Measurements from ENCODE around the gene NLRP10. TPM values are rescaled to one million over a fixed set of nuclear protein-coding genes. Genes with fewer than 3 reads are reported as not detected.

The NLRP10 gene
- total and polyA plus RNA-seq, 2 of the 13 experiments (the other 11 are each of a cell fraction or from before 2014, with no cell fraction given), result not detected

DNA sequence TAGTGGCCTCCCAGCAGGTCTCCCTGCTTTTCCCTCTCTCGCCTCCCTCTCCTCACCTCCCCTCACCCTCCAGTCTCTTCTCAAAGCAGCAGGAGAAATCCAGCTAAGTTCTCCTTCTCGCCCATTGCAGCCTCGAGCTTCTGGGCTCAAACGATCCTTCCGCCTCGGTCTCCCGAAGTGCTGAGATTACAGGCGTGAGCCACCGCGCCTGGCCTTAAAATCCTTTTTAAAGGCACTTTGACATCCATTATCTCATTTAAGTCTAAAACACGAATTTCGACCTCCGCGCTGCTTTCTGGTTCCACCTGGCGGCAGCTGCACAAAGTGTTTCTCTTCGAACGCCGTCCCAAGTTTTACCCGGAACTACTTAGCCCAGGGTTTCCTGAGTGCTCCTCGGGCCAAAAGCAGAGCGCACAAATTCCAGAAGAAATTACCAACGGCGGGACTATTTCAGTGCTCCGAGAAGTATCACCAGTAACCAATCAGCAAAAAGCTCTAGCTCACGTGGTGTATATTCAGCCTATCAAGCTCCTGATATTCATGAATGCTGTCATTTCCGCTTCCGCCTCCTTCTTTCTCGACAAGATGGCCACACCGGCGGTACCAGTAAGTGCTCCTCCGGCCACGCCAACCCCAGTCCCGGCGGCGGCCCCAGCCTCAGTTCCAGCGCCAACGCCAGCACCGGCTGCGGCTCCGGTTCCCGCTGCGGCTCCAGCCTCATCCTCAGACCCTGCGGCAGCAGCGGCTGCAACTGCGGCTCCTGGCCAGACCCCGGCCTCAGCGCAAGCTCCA is 21.7 kb upstream of the NLRP10 start, which contains the start of gene EIF3F (continued):
- TF ChIP-seq, protein P1, sequence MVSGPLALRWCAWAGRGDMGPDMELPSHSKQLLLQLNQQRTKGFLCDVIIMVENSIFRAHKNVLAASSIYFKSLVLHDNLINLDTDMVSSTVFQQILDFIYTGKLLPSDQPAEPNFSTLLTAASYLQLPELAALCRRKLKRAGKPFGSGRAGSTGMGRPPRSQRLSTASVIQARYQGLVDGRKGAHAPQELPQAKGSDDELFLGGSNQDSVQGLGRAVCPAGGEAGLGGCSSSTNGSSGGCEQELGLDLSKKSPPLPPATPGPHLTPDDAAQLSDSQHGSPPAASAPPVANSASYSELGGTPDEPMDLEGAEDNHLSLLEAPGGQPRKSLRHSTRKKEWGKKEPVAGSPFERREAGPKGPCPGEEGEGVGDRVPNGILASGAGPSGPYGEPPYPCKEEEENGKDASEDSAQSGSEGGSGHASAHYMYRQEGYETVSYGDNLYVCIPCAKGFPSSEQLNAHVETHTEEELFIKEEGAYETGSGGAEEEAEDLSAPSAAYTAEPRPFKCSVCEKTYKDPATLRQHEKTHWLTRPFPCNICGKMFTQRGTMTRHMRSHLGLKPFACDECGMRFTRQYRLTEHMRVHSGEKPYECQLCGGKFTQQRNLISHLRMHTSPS (CRISPR knock-in tag; IDR thresholded peaks at IDR 0.05; ENCODE audit: low read depth), result no peak
- TF ChIP-seq, protein P2, sequence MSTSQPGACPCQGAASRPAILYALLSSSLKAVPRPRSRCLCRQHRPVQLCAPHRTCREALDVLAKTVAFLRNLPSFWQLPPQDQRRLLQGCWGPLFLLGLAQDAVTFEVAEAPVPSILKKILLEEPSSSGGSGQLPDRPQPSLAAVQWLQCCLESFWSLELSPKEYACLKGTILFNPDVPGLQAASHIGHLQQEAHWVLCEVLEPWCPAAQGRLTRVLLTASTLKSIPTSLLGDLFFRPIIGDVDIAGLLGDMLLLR (CRISPR knock-in tag; IDR thresholded peaks at IDR 0.05), result no peak
- peak; percentile 66; the same call in 1 of the 2 replicates for TF ChIP-seq ZNF766 (CRISPR knock-in tag; IDR thresholded peaks at IDR 0.05; ENCODE audit: borderline replicate concordance)
- TF ChIP-seq, protein P3, sequence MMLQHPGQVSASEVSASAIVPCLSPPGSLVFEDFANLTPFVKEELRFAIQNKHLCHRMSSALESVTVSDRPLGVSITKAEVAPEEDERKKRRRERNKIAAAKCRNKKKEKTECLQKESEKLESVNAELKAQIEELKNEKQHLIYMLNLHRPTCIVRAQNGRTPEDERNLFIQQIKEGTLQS (CRISPR knock-in tag; IDR thresholded peaks at IDR 0.05), result 0 out of 2 replicates have a peak, but pooled peaks have one; percentile 48
- TF ChIP-seq PLRG1 (conservative IDR thresholded peaks at IDR 0.05), result no peak
- TF ChIP-seq, protein P4, sequence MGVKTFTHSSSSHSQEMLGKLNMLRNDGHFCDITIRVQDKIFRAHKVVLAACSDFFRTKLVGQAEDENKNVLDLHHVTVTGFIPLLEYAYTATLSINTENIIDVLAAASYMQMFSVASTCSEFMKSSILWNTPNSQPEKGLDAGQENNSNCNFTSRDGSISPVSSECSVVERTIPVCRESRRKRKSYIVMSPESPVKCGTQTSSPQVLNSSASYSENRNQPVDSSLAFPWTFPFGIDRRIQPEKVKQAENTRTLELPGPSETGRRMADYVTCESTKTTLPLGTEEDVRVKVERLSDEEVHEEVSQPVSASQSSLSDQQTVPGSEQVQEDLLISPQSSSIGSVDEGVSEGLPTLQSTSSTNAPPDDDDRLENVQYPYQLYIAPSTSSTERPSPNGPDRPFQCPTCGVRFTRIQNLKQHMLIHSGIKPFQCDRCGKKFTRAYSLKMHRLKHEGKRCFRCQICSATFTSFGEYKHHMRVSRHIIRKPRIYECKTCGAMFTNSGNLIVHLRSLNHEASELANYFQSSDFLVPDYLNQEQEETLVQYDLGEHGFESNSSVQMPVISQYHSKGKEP (CRISPR knock-in tag; IDR thresholded peaks at IDR 0.05), result no peak
- TF ChIP-seq XRCC5 (optimal IDR thresholded peaks at IDR 0.05; ENCODE audit: low read length), result peak; percentile 99
- TF ChIP-seq ZNF670 (CRISPR knock-in tag; IDR thresholded peaks at IDR 0.05; ENCODE audit: borderline replicate concordance), result peak; percentile 51; the same call in 1 of the 2 replicates
- TF ChIP-seq ZFP82 (CRISPR knock-in tag; IDR thresholded peaks at IDR 0.05; ENCODE audit: borderline replicate concordance), result no peak
- peak; percentile 72 for TF ChIP-seq ELF1 (CRISPR knock-in tag; IDR thresholded peaks at IDR 0.05)
- TF ChIP-seq, protein P5, sequence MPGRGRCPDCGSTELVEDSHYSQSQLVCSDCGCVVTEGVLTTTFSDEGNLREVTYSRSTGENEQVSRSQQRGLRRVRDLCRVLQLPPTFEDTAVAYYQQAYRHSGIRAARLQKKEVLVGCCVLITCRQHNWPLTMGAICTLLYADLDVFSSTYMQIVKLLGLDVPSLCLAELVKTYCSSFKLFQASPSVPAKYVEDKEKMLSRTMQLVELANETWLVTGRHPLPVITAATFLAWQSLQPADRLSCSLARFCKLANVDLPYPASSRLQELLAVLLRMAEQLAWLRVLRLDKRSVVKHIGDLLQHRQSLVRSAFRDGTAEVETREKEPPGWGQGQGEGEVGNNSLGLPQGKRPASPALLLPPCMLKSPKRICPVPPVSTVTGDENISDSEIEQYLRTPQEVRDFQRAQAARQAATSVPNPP (CRISPR knock-in tag; IDR thresholded peaks at IDR 0.05), result no peak
- peak; percentile 92 for TF ChIP-seq CREM (IDR thresholded peaks at IDR 0.05)
- no peak for TF ChIP-seq CREM (CRISPR knock-in tag; IDR thresholded peaks at IDR 0.05)
- no peak for TF ChIP-seq ZFP36L2 (CRISPR knock-in tag; IDR thresholded peaks at IDR 0.05)
- no peak for TF ChIP-seq ZNF333 (CRISPR knock-in tag; IDR thresholded peaks at IDR 0.05; ENCODE audit: borderline replicate concordance)
- peak; percentile 75 for TF ChIP-seq U2AF1 (optimal IDR thresholded peaks at IDR 0.05; ENCODE audit: low read depth, low read length)
- TF ChIP-seq HHEX (CRISPR knock-in tag; IDR thresholded peaks at IDR 0.05), result no peak
- TF ChIP-seq TCF7 (IDR thresholded peaks at IDR 0.05; ENCODE audit: low read depth), result no peak
- no peak for TF ChIP-seq ZFP1 (CRISPR knock-in tag; IDR thresholded peaks at IDR 0.05)
- TF ChIP-seq, protein P6, sequence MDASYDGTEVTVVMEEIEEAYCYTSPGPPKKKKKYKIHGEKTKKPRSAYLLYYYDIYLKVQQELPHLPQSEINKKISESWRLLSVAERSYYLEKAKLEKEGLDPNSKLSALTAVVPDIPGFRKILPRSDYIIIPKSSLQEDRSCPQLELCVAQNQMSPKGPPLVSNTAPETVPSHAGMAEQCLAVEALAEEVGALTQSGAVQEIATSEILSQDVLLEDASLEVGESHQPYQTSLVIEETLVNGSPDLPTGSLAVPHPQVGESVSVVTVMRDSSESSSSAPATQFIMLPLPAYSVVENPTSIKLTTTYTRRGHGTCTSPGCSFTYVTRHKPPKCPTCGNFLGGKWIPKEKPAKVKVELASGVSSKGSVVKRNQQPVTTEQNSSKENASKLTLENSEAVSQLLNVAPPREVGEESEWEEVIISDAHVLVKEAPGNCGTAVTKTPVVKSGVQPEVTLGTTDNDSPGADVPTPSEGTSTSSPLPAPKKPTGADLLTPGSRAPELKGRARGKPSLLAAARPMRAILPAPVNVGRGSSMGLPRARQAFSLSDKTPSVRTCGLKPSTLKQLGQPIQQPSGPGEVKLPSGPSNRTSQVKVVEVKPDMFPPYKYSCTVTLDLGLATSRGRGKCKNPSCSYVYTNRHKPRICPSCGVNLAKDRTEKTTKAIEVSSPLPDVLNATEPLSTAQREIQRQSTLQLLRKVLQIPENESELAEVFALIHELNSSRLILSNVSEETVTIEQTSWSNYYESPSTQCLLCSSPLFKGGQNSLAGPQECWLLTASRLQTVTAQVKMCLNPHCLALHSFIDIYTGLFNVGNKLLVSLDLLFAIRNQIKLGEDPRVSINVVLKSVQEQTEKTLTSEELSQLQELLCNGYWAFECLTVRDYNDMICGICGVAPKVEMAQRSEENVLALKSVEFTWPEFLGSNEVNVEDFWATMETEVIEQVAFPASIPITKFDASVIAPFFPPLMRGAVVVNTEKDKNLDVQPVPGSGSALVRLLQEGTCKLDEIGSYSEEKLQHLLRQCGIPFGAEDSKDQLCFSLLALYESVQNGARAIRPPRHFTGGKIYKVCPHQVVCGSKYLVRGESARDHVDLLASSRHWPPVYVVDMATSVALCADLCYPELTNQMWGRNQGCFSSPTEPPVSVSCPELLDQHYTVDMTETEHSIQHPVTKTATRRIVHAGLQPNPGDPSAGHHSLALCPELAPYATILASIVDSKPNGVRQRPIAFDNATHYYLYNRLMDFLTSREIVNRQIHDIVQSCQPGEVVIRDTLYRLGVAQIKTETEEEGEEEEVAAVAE (CRISPR knock-in tag; IDR thresholded peaks at IDR 0.05; ENCODE audit: borderline replicate concordance), result no peak
- peak; percentile 54 for TF ChIP-seq NFKB2 (CRISPR knock-in tag; IDR thresholded peaks at IDR 0.05; ENCODE audit: borderline replicate concordance)
